Measurements from ENCODE around the gene CAMK2G. TPM values are rescaled to one million over a fixed set of nuclear protein-coding genes. Genes with fewer than 3 reads are reported as not detected.
"Not testable (repeated sequence)": the region's sequence is repeated elsewhere in the genome, so short reads cannot be mapped to it uniquely, and the experiment has no call there.

CAMK2G gene
- total RNA-seq, 3 donors from 2014 or later, result 22.6 to 28.0 (median 27.2) TPM

DNA sequence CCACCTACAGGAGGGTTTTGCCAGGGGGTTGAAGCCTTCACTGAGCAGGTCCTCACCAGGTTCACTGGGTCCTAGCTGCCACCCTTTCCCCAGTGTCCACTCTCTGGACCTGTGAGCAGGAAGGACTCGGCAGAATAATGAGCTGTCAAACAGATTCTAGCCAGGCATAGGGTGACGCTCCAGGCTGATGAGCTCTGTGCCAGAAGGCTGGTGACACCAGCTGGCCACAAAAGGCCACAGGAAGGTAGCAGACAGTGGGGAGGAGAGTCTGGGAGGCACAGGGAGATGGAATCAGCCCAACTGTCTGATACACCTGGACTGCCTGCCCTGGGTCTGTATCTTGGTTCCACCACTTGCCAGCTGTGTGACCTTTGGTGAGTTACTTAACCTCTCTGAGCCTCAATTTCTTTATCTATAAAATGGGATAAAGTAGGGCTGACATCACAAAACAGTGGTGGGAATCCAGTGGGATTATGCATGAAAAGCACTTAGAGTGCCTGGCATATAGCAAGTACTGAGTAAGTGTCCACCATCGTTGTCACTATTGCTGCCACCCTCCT lies 36.3 kb downstream of the CAMK2G start:
- intact Hi-C loops (cut with DNase I; ENCODE audit: low total_unique reads), result loop anchor here (1.0 kb wide), 1 partner anchor 45 kb away; no protein-coding TSS in a partner anchor
- TF ChIP-seq, protein P1, sequence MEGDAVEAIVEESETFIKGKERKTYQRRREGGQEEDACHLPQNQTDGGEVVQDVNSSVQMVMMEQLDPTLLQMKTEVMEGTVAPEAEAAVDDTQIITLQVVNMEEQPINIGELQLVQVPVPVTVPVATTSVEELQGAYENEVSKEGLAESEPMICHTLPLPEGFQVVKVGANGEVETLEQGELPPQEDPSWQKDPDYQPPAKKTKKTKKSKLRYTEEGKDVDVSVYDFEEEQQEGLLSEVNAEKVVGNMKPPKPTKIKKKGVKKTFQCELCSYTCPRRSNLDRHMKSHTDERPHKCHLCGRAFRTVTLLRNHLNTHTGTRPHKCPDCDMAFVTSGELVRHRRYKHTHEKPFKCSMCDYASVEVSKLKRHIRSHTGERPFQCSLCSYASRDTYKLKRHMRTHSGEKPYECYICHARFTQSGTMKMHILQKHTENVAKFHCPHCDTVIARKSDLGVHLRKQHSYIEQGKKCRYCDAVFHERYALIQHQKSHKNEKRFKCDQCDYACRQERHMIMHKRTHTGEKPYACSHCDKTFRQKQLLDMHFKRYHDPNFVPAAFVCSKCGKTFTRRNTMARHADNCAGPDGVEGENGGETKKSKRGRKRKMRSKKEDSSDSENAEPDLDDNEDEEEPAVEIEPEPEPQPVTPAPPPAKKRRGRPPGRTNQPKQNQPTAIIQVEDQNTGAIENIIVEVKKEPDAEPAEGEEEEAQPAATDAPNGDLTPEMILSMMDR (IDR thresholded peaks at IDR 0.05), result no peak
- Histone ChIP-seq H3K4me3 (no peak overlapping the region), H3K4me1 (no peaks in the 10 kb centered on the region), H3K9me3 (no peaks in the 10 kb centered on the region), H3K27ac (peak overlapping the region in 1 of 2 donors; percentile 7), H3K36me3 (peaks cover 9% of the 10 kb centered on the region), H3K27me3 (no peaks in the 10 kb centered on the region)
- DNase-seq (ENCODE audit: low spot score in 2 of 2), result no peak

DNA sequence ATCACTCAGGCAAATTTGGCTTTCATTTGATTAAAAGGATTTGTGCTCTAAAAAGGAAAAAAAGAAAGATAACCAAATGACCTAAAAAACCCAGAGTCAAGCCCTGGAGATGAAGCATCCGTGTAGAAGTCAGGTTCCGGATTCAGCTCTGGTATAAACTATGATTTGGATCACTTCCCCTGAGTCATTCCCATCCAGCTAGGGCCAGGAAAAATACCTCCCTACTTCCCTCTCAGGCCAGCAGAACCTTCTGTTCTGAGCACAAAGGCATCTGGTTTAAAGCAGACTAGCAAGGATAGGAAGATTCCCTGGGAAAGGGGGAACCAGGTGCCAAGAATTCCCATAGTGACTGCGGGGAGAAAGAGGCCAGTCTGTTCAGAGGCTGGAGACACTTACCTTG lies 37.3 kb downstream of the CAMK2G start:
- H3K27ac ChIP-seq, result no peak overlapping the region
- H3K27me3 ChIP-seq, result no peaks in the 10 kb centered on the region
- DNase-seq (ENCODE audit: low spot score in 2 of 2), result no peak
- no peak for TF ChIP-seq POLR2AphosphoS5 (IDR thresholded peaks at IDR 0.05)
- TF ChIP-seq, protein P1 (IDR thresholded peaks at IDR 0.05), result no peak
- no peak for TF ChIP-seq POLR2A (IDR thresholded peaks at IDR 0.05)
- no peaks in the 10 kb centered on the region for H3K9me3 ChIP-seq
- peaks cover 6% of the 10 kb centered on the region for H3K36me3 ChIP-seq
- intact Hi-C loops (cut with DNase I; ENCODE audit: low total_unique reads), result no loop called here
- H3K4me1 ChIP-seq, result no peaks in the 10 kb centered on the region
- H3K4me3 ChIP-seq, result no peak overlapping the region

DNA sequence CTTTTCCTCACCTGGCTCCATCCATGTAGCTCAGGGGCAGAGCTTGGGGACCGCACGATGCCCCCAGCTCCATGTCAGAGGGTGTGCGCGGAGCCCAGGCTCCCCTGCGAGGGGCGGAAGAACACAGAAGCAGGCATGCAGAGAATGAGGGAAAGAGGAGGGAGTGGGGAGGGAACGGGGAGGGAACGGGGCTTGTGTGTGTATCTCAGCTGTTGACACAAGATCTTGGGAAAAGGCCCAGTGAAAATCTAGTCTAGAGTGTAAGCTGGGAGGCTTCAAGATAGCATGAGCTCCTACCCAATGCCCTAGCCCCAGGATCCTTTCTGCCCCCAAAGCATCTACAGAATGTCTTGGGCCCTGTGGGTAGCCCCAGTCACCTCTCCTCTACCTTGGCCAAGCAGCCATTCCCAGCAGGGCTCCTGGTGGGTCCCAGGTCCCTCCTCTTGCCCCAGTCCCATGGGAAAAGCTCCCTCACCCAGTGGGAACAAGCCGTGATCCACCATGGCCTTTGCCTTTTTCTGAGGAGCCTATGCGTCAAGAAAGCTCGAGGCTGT lies 37.9 kb downstream of the CAMK2G start:
- DNase-seq (ENCODE audit: low spot score in 2 of 2), result no peak
- TF ChIP-seq POLR2AphosphoS5 (IDR thresholded peaks at IDR 0.05), result no peak
- TF ChIP-seq, protein P1 (IDR thresholded peaks at IDR 0.05), result no peak
- no peak for TF ChIP-seq POLR2A (IDR thresholded peaks at IDR 0.05)
- Histone ChIP-seq H3K4me3 (no peak overlapping the region), H3K4me1 (no peaks in the 10 kb centered on the region), H3K36me3 (peaks cover under 1% of the 10 kb centered on the region), H3K27me3 (no peaks in the 10 kb centered on the region), H3K9me3 (no peaks in the 10 kb centered on the region), H3K27ac (peak overlapping the region in 1 of 2 donors; percentile 7)
- intact Hi-C loops (cut with DNase I; ENCODE audit: low total_unique reads), result no loop called here

DNA sequence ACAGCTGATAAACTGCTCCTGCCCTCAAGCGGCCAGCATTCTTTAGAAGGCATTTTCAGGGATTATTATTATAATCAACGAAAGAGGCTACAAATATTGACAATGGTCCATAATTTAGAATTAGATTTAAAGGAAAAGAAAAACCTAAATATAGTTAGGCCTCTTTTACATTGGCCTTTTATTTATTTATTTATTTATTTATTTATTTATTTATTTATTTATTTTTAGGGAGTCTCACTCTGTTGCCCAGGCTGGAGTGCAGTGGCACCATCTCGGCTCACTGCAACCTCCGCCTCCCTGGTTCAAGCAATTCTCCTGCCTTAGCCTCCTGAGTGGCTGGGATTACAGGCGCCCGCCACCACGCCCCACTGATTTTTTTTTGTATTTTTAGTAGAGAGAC lies 45.3 kb downstream of the CAMK2G start:
- DNase-seq (ENCODE audit: low spot score in 2 of 2); H3K4me3 ChIP-seq; H3K4me1 ChIP-seq; H3K27me3 ChIP-seq; intact Hi-C loops (cut with DNase I; ENCODE audit: low total_unique reads); H3K27ac ChIP-seq; H3K9me3 ChIP-seq; H3K36me3 ChIP-seq: not testable (repeated sequence)

DNA sequence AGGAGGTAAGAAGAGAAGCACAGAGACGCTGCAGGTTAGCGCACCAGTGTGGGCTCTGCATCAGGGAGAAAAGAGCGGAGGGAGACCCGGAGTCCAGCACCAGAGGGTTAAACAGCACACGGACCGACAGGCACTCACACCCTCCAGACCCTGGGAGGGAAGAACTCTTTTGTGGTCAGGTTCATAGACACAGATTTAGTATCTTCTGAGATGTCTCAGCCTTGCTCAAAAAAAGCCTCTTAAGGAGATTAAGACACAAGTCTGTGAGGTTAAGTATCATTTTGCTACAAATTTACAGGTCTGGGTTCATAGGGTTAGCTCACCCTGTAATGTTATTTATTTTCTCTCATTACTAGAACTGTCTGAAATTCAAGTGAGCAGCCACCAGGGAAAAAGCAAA lies 46.2 kb downstream of the CAMK2G start:
- intact Hi-C loops (cut with DNase I; ENCODE audit: low total_unique reads), result no loop called here
- TF ChIP-seq, protein P1 (IDR thresholded peaks at IDR 0.05), result no peak
- TF ChIP-seq POLR2A (IDR thresholded peaks at IDR 0.05), result no peak
- no peak overlapping the region for H3K4me3 ChIP-seq
- no peaks in the 10 kb centered on the region for H3K27me3 ChIP-seq
- H3K4me1 ChIP-seq, result no peaks in the 10 kb centered on the region
- no peaks in the 10 kb centered on the region for H3K9me3 ChIP-seq
- H3K27ac ChIP-seq, result no peak overlapping the region
- H3K36me3 ChIP-seq, result no peaks in the 10 kb centered on the region
- DNase-seq (ENCODE audit: low spot score in 2 of 2), result no peak
